ENCODE results near the gene OPCML. TPM values are rescaled to one million over a fixed set of nuclear protein-coding genes. Genes with fewer than 3 reads are reported as not detected.

The OPCML gene
- total RNA-seq, 1 donor from 2014 or later = 0.12 TPM

- no peak overlapping the region for H3K27ac ChIP-seq
- intact Hi-C loops (cut with DNase I) = no loop called here
- no peaks in the 10 kb centered on the region for H3K36me3 ChIP-seq
- no peak overlapping the region for H3K4me3 ChIP-seq
- TF ChIP-seq CTCF (IDR thresholded peaks at IDR 0.05) = no peak
- H3K9me3 ChIP-seq = no peaks in the 10 kb centered on the region
- no peaks in the 10 kb centered on the region for H3K27me3 ChIP-seq (ENCODE audit: low read depth)
- no peaks in the 10 kb centered on the region for H3K4me1 ChIP-seq
- ATAC-seq = no peak
- no peak for DNase-seq
Measured at GRCh38 chr11:133509924-133510697, 22.2 kb downstream of the OPCML start.

- Histone ChIP-seq H3K9me3 (no peaks in the 10 kb centered on the region), H3K4me3 (no peak overlapping the region), H3K27me3 (ENCODE audit: low read depth) (no peaks in the 10 kb centered on the region), H3K27ac (no peak overlapping the region), H3K4me1 (no peaks in the 10 kb centered on the region), H3K36me3 (no peaks in the 10 kb centered on the region)
- intact Hi-C loops (cut with DNase I) = no loop called here
- no peak for ATAC-seq
- no peak for DNase-seq
- TF ChIP-seq CTCF (IDR thresholded peaks at IDR 0.05) = no peak
Measured at GRCh38 chr11:133508468-133508867, 23.8 kb downstream of the OPCML start.

- Histone ChIP-seq H3K4me3 (no peak overlapping the region), H3K27ac (no peak overlapping the region), H3K27me3 (ENCODE audit: low read depth) (no peaks in the 10 kb centered on the region), H3K36me3 (no peaks in the 10 kb centered on the region), H3K9me3 (no peaks in the 10 kb centered on the region), H3K4me1 (no peaks in the 10 kb centered on the region)
- no peak for ATAC-seq
- no peak for TF ChIP-seq CTCF (IDR thresholded peaks at IDR 0.05)
- no peak for DNase-seq
- intact Hi-C loops (cut with DNase I) = no loop called here
Measured at GRCh38 chr11:133507185-133507584, 25.1 kb downstream of the OPCML start.

- ATAC-seq = no peak
- no peaks in the 10 kb centered on the region for H3K36me3 ChIP-seq
- H3K27ac ChIP-seq = no peak overlapping the region
- intact Hi-C loops (cut with DNase I) = no loop called here
- no peaks in the 10 kb centered on the region for H3K27me3 ChIP-seq (ENCODE audit: low read depth)
- no peak overlapping the region for H3K4me3 ChIP-seq
- H3K9me3 ChIP-seq = no peaks in the 10 kb centered on the region
- H3K4me1 ChIP-seq = no peaks in the 10 kb centered on the region
- TF ChIP-seq CTCF (IDR thresholded peaks at IDR 0.05) = no peak
- no peak for DNase-seq
Measured at GRCh38 chr11:133506551-133507094, 25.7 kb downstream of the OPCML start.

- no peak overlapping the region for H3K4me3 ChIP-seq
- intact Hi-C loops (cut with DNase I) = no loop called here
- DNase-seq = no peak
- H3K27ac ChIP-seq = no peak overlapping the region
- TF ChIP-seq CTCF (IDR thresholded peaks at IDR 0.05) = no peak
- no peaks in the 10 kb centered on the region for H3K36me3 ChIP-seq
- no peaks in the 10 kb centered on the region for H3K4me1 ChIP-seq
- no peaks in the 10 kb centered on the region for H3K27me3 ChIP-seq (ENCODE audit: low read depth)
- no peak for ATAC-seq
- H3K9me3 ChIP-seq = no peaks in the 10 kb centered on the region
Measured at GRCh38 chr11:133506023-133506422, 26.3 kb downstream of the OPCML start.

Data from lower lobe of right lung (tissue), 2 donors.